GM21529 (cell line): ENCODE data around the gene RBM10.

Experiments used
- ATAC-seq: cut with Tn5 transposase; IDR thresholded peaks from one replicate; pipeline ENCODE4 v1.9.1; 2021; ENCODE audit not compliant: unreplicated experiment

The RBM10 gene

DNA sequence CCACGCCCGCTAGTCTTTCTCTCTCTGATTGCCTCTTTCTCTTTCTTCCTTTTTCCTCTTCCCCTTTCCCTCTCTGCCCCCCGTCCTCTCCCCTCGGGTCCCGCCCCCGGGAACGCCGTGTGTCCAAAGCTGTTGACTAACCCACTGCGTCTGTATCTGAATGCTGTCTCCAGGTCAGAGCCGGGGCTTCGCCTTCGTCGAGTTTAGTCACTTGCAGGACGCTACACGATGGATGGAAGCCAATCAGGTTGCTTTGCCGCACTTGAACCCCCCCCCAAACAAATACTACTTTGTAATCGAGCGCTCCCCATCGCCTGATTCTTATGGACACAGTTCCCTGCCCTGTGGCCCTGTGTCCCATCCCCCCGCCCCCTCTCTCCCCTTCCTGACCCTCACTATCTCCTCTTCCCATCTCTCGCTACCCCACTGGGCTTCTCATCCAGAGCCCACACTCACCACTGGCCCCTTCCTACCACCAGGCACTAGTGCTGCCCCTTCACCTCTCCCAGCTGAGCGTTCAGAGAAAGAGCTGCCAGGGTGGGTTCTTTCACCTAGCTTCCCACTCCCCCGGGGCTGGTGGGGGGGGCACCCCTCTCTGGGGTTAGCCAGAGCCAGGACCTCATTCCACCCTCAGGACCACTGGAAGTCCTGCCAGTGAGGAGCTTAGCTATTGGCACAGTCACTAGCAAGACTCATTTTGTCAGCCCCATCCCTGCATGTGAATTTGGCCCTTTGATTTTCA lies 30.0 kb downstream of the RBM10 start:
- no peak for ATAC-seq

DNA sequence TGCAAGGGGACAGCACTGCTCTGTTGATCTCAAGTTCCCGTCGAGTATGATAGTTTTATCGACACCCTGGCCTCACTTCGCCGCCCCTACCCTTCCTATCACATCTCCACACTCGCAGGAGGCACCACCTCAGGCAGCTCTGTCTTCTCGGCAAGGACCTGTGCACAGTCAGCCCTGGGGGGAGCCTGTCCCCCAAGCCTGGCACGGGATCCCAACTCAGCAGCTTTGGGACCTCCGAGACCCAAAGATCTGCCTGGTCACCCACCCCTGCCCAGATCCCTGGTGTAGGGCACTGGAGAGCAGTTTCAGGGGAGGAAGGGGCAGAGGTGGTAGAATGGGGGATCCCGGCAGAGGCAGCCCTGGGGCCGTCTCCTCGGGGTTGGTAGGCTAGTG lies 30.6 kb downstream of the RBM10 start:
- ATAC-seq = no peak

DNA sequence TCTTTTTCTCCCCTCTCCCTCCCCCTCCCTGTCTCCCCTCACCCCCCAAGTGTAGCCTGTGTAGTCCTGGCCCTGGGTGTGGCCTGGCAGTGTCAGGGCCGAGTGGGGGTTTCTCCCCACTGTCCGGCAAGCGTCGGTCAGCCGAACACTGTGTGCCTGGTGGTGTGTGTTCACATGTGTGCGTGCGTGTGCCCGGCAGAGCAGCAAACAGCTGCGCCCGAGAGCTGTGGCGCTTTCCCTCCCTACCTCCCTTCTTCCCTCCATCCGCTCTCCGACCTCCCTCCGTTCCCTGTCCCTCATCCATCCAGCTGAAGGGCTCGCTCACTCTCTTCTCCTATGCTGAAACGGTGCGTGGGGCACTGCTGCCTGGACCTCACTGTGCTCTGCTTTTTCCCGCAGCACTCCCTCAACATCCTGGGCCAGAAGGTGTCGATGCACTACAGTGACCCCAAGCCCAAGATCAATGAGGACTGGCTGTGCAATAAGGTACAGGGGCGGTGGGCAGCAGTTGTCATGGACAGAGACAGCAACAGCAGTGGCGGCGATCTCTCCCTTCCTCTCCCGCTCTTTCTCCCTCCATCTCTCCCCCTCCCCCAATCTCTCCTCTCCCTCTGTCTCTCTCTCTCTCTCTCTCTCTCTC lies 31.2 kb downstream of the RBM10 start:
- ATAC-seq = no peak

DNA sequence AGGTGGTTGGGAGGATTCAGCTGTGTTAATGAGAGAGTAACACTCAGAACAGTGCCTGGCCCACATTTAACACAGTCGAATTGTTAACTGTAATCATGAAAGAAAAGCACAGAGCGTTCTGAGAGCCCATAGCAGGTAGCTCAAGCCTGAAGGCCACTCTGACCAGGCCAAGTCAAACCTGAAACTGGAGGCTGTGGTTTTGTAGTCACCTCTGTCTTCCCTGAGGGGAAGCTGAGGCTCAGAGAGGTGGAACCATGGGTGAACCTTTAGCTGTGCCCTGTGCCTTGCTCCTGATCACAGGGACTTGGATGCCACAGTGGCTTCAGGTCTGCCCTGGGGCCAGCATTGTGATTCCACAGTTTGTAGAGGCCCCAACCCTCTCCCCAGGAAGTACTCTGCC lies 32.1 kb downstream of the RBM10 start:
- no peak for ATAC-seq

DNA sequence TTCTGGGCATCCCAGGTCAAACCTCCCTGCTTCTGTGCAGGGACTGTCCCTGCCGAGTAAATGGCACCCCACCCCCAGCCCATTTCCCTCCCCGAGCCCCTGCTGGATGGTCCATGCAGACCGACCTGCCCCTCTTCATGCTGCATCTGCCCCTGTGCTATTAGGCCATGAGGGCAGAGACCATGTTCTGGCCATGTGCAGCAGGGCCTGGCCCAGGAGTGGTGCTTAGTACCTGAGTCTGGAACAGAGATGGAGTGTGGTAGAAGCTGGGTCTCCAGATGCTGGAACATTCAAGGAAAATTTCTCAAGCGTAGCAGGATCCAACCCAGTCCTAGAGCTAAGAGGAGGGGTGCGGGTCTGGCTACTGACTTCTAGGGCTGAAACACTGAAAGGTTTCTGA lies 33.3 kb downstream of the RBM10 start:
- ATAC-seq = no peak

DNA sequence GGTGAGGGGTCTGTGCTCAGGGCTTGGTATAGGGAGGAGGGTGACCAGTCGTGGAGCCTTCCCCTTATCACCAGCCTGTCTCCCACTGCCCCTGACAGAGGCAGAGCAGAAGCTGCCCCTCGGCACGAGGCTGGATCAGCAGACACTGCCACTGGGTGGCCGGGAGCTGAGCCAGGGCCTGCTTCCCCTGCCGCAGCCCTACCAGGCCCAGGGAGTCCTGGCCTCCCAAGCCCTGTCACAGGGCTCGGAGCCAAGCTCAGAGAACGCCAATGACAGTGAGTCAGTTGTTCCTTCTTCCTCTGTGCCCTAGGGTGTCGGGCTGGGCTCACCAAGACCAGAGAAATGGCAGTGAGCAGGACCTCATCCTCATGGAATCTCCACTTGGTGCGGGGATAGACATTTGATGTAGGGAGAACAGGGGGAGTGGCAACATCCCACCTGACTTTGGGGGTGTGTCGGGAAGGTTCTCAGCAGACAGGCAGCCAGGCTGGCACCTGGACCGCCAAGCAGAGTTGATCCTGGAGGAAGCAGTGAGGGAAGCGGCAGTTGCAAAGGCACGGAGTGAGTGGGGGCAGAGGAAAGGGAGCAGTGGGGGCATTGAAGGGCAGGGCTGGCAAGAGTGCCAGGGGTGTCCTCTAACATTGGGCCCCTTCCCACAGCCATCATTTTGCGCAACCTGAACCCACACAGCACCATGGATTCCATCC lies 34.4 kb downstream of the RBM10 start:
- ATAC-seq = no peak

DNA sequence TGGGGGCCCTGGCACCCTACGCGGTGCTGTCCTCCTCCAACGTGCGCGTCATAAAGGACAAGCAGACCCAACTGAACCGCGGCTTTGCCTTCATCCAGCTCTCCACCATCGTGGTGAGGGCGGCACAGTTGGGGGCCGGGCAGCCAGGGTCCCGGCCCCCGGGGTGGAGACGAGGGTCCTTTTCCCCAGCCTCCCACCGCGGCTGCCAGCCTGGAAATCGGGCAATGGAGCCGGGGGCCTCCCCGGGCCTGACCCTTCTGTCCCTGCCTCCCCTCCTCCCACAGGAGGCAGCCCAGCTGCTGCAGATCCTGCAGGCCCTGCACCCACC lies 34.9 kb downstream of the RBM10 start:
- no peak for ATAC-seq

DNA sequence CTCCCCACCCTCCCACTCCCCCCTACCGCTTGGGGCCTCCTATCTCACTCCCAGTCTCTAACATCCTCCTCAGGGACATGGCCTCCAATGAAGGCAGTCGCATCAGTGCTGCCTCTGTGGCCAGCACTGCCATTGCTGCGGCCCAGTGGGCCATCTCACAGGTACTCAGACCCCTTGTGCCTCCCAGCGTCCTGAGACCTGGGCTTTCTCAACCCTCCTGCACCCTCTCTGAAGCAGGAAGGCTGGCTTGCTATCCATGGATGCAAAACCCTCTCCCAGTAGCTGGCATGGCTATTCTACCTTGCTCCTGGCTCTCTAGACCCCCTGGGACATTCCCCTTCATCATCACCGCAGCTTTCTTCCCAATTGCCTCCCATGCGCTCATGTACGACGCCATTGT lies 35.3 kb downstream of the RBM10 start:
- no peak for ATAC-seq

DNA sequence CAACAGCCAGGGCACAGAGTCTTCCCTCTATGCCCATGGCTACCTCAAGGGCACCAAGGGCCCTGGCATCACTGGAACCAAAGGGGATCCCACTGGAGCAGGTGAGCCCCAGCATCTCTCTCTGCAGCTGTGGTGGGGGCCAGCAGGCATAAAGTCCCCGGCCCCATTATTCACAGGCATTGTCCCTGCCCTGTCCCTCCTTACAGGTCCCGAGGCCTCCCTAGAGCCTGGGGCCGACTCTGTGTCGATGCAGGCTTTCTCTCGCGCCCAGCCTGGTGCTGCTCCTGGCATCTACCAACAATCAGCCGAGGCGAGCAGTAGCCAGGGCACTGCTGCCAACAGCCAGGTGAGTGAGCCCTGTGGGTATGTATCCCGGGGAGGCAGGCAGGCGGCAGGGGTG lies 36.3 kb downstream of the RBM10 start:
- ATAC-seq = no peak

DNA sequence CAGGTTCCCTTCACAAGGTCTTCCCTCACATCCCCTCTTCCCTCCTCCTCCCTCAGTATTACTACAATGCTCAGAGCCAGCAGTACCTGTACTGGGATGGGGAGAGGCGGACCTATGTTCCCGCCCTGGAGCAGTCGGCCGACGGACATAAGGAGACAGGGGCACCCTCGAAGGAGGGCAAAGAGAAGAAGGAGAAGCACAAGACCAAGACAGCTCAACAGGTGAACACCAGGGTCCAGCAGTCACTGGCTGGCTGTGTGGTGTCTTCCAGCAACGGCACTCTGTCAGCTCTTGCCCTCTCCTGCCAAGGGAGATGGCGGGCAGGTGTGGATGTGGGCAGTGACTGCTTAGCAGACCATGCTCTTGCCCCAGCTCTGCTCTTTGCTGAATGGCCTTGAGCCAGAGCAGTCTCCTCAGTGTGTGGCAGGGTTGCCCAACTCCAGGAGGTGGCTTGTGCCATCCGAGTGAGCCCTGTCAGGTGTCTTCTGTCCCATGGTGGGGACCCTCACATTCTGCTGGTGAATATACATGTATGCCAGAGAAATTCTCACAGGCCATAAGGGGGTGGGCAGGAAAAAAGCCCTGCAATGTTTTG lies 37.2 kb downstream of the RBM10 start:
- no peak for ATAC-seq

DNA sequence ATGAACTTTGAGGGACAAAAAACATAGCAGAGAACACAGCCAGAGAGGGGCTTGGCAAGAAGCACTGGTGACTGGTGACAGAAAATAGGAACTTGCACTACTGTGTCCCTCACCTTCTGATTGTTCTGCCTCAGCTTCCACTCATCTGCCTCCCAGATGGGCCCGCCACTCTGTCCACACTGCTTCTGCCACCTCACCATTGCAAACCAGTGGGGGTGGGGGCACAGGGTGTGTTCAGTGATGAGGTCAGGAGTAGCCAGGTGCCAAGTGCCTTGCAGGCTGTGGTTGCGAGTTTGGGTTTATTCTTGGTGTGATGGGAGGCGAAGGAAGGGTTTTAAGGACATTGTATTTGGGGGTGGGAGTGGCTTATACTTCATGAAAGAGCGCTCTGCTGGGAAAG lies 39.5 kb downstream of the RBM10 start:
- no peak for ATAC-seq

DNA sequence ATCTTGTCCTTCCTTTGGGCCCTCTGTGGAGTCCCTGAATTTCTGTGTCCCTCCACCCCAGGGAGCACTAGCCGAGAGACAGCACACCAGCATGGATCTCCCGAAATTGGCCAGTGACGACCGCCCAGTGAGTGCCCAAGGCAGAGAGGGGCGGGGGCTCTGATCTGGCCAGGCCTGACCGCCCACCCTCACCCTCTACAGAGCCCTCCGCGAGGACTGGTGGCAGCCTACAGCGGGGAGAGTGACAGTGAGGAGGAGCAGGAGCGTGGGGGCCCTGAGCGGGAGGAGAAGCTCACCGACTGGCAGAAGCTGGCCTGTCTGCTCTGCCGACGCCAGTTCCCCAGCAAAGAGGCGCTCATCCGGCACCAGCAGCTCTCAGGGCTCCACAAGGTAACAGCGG lies 40.2 kb downstream of the RBM10 start:
- no peak for ATAC-seq

DNA sequence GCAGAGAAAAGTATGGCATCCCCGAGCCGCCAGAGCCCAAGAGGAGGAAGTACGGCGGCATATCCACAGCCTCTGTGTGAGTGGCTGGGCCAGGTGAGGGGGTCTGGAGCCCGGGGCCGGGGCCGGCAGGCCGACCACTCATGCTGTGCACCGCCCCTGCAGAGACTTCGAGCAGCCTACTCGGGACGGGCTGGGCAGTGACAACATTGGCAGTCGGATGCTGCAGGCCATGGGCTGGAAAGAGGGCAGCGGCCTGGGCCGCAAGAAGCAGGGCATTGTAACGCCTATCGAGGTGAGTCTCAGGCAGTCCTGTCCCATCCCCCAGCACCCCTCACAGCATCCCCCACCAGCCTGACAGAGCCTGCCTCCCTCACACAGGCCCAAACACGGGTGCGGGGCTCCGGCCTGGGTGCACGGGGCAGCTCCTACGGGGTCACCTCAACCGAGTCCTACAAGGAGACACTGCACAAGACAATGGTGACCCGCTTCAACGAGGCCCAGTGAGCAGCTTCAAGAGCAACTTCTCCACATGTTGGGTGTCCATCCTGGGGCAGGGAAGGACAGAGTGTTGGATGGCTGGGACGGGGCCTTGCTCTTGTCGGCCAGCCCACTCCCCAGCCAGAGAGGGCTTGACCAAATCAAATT lies 41.2 kb downstream of the RBM10 start:
- no peak for ATAC-seq

DNA sequence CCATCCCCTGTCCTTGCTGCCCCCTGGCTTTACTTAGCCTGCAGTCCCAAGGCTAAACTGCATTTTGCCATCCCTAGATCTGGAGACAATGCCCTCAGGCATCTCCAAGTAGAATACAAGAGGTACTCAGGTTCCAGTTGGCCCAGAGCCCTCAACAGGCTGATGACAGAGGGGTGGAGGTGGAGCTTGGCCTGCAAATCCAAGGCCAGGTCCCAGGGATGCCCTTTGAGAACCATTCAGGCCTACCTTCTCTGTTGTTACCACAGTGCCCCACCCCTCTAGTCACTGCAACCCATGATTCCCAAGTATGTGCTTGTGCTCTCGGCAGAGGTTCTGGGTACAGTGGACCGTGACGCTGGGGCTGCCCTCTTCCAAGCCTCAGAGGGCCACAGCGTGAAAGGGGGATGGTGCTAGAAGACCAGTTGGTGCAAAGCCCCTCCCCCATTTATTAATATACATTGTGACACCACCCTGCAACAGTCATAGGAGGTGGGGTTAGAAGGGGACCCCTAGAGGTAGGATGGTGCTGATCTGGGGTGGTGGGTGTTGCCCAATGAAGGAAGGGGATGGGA lies 42.2 kb downstream of the RBM10 start:
- no peak for ATAC-seq

DNA sequence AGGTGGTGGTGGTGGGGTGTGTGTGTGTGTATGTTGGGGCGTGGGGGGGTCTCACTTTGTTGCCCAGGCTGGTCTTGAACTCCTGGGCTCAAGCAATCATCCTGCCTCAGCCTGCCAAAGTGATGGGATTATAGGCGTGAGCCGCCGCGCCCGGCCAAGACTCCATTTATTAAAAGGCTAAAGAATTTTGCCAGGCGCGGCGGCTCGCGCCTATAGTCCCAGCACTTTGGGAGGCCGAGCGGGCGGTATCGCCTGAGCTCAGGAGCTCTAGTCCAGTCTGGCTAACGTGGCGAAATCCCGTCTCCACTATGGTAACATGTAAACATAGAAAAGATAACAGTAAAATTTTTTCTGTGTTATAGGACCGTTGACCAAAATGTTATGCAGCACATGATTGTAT lies 44.9 kb downstream of the RBM10 start:
- ATAC-seq = no peak

DNA sequence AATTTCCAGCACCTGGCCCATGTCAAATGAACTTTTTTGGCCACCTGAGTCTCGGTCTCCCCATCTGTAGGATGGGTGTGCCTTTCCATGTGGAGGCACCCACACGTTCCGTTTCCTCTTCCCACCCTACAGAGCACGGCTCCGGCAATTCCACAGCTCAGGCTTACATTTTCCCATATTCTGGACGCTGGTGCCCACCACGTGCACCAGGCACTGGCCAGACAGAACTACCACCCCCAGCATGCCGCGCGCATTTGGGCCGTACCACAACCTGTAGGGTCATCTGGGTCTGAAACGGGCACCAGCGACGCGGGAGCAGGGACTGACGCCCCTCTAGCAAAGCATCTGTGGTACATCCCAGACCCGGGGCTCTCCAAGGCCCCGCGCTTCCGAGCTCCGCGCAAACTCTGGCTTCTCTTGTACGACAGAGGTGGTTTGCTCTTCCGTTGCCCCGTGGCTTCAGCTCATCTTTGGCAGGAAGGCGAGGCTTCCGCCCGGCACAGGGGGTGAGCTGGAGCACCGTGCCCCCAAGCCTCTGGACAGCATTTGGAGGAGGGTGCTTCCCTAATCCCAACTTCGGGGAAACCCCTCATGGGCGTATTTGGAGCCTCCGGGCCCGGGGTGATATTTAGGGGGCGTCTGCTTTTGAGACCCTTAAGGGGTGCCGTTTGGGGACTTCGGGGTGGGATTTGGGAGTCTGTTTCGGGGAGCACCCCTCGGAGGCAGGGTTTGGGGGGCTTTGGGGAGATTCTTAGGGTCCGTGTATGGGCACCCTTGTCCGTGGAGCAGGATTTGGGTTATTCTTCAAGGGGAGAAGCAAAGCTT lies 45.6 kb downstream of the RBM10 start:
- ATAC-seq = peak; percentile 48

DNA sequence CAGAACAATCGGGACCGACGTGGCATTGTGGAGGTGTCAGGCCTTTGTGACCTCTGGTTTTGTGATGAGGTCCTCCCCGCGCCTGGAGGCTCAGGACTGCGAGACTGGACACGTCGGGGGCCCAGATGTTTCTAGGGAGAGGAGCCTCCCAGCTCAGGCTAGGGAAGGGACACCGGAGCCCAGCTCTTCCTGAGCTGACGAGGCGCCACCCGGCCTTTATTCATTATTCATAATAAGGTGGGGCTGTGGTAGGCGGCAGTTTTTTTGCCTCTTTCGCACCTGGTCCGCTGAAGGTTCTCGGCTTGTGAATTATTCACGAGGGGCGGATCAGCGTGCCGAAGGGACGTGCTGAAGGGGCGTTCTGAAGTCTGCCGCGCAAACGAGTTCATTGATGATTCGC lies 46.3 kb downstream of the RBM10 start:
- no peak for ATAC-seq

DNA sequence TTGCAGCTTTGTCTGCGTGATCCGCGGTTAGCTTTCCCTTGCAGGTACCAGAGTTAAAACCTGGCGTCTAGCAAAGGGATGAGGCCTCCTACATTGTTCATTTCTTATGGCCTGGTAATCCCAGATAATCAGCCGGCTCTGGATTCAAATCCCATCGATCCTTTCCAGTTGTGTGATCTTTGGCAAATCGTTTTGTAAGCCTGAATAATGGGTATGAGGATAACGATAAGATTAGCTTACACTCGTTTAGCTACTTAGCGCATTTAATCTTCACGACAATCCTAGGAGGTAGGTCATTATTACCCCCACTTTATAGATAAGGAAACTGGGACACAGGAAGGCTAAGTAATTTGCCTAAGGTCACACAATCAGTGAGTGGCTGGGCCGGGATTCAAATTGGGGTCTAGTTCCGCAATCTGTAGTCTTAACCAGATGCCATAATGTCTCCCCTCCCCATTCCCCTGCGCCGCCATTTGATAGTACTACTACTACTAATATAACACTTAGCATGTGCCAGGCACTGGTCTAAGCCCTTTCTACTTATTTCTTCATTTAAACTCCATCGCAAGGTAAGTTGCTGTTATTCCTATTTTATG lies 46.9 kb downstream of the RBM10 start:
- no peak for ATAC-seq

DNA sequence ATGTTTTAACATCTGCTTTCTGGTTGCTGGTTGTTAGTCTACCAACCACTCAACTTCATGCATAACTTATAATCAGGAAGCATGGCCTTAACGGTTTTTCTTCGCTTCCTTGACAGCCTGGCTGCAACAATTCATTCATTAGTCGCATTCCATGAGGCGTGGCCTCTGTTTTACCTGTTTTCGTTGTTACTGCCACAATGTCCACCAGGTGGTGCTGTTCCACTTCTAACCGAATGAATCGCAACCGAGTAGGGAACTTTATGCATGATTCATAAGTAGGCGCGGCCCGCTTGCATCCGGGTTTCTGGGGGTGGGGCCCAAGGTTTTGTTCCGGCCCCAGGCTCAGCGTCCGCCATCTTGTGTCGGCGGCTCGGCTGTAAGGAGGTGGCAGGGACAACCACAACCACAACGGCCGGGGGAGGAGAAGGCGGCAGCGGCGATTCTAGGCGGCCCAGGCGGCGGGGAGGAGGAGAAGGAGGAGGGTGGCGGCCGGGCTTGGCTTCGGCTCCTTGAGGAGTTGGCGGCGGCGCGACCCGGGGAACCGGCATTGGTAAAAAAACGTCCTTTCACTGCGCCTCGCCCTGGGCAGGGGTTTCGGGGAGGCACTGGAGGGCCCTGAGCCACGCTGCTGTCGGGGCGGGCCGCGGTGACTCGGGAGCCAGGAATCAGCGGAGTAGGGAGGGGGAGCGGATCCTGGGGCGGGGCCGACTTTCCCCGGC lies 48.6 kb downstream of the RBM10 start, which contains the start of gene UBA1:
UBA1 (plus strand) TSS at position 355 of the 719 bp plus-strand sequence. CDS start 4,974 bp downstream, outside the sequence.
- ATAC-seq = peak; percentile 77
